SK-N-SH (cell line): ENCODE results near the gene XIRP1. TPM values are rescaled to one million over a fixed set of nuclear protein-coding genes. Genes with fewer than 3 reads are reported as not detected.
"Not testable (repeated sequence)": the region's sequence is repeated elsewhere in the genome, so short reads cannot be mapped to it uniquely, and the experiment has no call there.

Experiments
- CTCF ChIA-PET: fragments of 300-600, 350-600 bp; formaldehyde crosslinking; extraction: SDS; loops from one replicate; lab custom pipeline; 2021; lab: Yijun Ruan, JAX
- POLR2A ChIA-PET: fragments of 350-600 bp; sonication (Branson Sonifier 250); formaldehyde crosslinking; extraction: SDS; loops from one replicate; lab custom pipeline; 2020; ENCODE audit warnings: antibody characterized with exemption, inconsistent platforms; lab: Yijun Ruan, JAX
- DNase-seq: peaks from one replicate; pipeline ENCODE4 v3.0.0; 2012
- H2AFZ ChIP-seq: fragments of 200-600 bp; sonication (generic); 2 replicates; pipeline ENCODE4 v1.8.1; 2016; ENCODE audit warnings: antibody characterized with exemption, mild to moderate bottlenecking, low read depth
- H3F3A ChIP-seq: fragments of 200-600 bp; sonication (generic); replicated peaks from 2 replicates; pipeline ENCODE3; 2016; ENCODE audit warnings: antibody characterized with exemption, mild to moderate bottlenecking; ENCODE audit not compliant: insufficient read depth
- H3K27ac ChIP-seq, 2 experiments: fragments of 200-500 bp in 1 of 2; fragments of 200-600 bp in 1 of 2; sonication (Bioruptor generic) in 1 of 2; sonication (generic), shearing (Covaris generic) in 1 of 2; 2 replicates each; pipeline versions ENCODE4 v1.5.1 to v1.6.1; 2014 to 2016; ENCODE audit warnings: low read depth in 2 of 2, inconsistent platforms in 1 of 2, low read length in 1 of 2, mild to moderate bottlenecking in 1 of 2, mixed read lengths in 1 of 2
- H3K27me3 ChIP-seq: fragments of 200-600 bp; sonication (generic), shearing (Covaris generic); 2 replicates; pipeline ENCODE4 v1.6.1; 2016; ENCODE audit warnings: mixed run types; ENCODE audit not compliant: insufficient read depth
- H3K36me3 ChIP-seq, 2 experiments: fragments of 200-500 bp in 1 of 2; fragments of 200-600 bp in 1 of 2; sonication (Bioruptor generic) in 1 of 2; sonication (generic) in 1 of 2; replicated peaks in 1 of 2; 2 replicates each; pipeline versions ENCODE3 to v1.5.1; 2014 to 2016; ENCODE audit warnings: low read length in 1 of 2, mild to moderate bottlenecking in 1 of 2; ENCODE audit not compliant: insufficient read depth in 2 of 2, control insufficient read depth in 1 of 2
- H3K4me1 ChIP-seq, 2 experiments: fragments of 200-500 bp in 1 of 2; fragments of 200-600 bp in 1 of 2; sonication (Bioruptor generic) in 1 of 2; sonication (generic), shearing (Covaris generic) in 1 of 2; 2 replicates each; pipeline versions ENCODE4 v1.5.1 to v1.6.1; 2014 to 2016; ENCODE audit warnings: low read depth in 1 of 2, low read length in 1 of 2, mixed run types in 1 of 2; ENCODE audit not compliant: insufficient read depth in 2 of 2, control insufficient read depth in 1 of 2
- H3K4me2 ChIP-seq: fragments of 200-600 bp; sonication (generic), shearing (Covaris generic); 2 replicates; pipeline ENCODE4 v1.6.1; 2017; ENCODE audit warnings: mixed run types
- H3K4me3 ChIP-seq, 2 experiments: fragments of 200-500 bp in 1 of 2; fragments of 200-600 bp in 1 of 2; sonication (Bioruptor generic) in 1 of 2; sonication (generic), shearing (Covaris generic) in 1 of 2; 2 replicates each; pipeline versions ENCODE4 v1.5.1 to v1.8.1; 2014 to 2016; ENCODE audit warnings: low read depth in 2 of 2, inconsistent platforms in 1 of 2, low read length in 1 of 2, mild to moderate bottlenecking in 1 of 2, mixed read lengths in 1 of 2, moderate library complexity in 1 of 2
- H3K79me2 ChIP-seq: fragments of 200-600 bp; sonication (generic); 2 replicates; pipeline ENCODE4 v1.8.1; 2017; ENCODE audit warnings: mild to moderate bottlenecking; ENCODE audit not compliant: insufficient read depth
- H3K9ac ChIP-seq: fragments of 200-600 bp; sonication (generic); 2 replicates; pipeline ENCODE4 v1.6.1; 2017; ENCODE audit warnings: mixed run types
- H3K9me2 ChIP-seq: fragments of 200-600 bp; sonication (generic); 2 replicates; pipeline ENCODE4 v1.6.1; 2017; ENCODE audit warnings: mixed run types
- H3K9me3 ChIP-seq: fragments of 200-600 bp; sonication (generic); 2 replicates; pipeline ENCODE4 v1.6.1; 2017; ENCODE audit warnings: mixed run types, mild to moderate bottlenecking, moderate library complexity
- H4K20me1 ChIP-seq: fragments of 200-600 bp; sonication (generic); 2 replicates; pipeline ENCODE4 v1.6.1; 2017; ENCODE audit warnings: mild to moderate bottlenecking, mixed run types; ENCODE audit not compliant: insufficient read depth
- CHD2 ChIP-seq: fragments of 150-350 bp; IDR thresholded peaks from 2 replicates; pipeline ENCODE4 v1.6.1; 2018; ENCODE audit warnings: low read length; ENCODE audit not compliant: partially characterized antibody
- ELF1 ChIP-seq: IDR thresholded peaks from 2 replicates; pipeline ENCODE4 v1.4.0; 2012
- EZH2phosphoT487 ChIP-seq: fragments of 200-600 bp; sonication (generic); IDR thresholded peaks from 2 replicates; pipeline ENCODE4 v1.6.1; 2017; ENCODE audit warnings: low read depth, mixed run types, mild to moderate bottlenecking, antibody characterized with exemption, moderate library complexity, borderline replicate concordance
- FOSL2 ChIP-seq: IDR thresholded peaks from 2 replicates; pipeline ENCODE4 v1.4.0; 2012; ENCODE audit warnings: low read depth, mild to moderate bottlenecking, moderate library complexity, borderline replicate concordance
- GATA2 ChIP-seq: sonication (generic); formaldehyde crosslinking; IDR thresholded peaks from 2 replicates; pipeline ENCODE4 v1.5.0; 2020; ENCODE audit warnings: mild to moderate bottlenecking, missing genetic modification reagents
- NFIC ChIP-seq: IDR thresholded peaks from 2 replicates; pipeline ENCODE4 v1.4.0; 2012; ENCODE audit warnings: borderline replicate concordance
- RFX5 ChIP-seq: IDR thresholded peaks from 2 replicates; pipeline ENCODE4 v1.6.1; 2012; ENCODE audit warnings: mild to moderate bottlenecking, improper control_type of control experiment, low read length
- SIN3A ChIP-seq: IDR thresholded peaks from 2 replicates; pipeline ENCODE4 v1.6.1; 2012; ENCODE audit warnings: low read depth, mild to moderate bottlenecking, low read length, moderate library complexity, borderline replicate concordance
- SMC3 ChIP-seq: IDR thresholded peaks from 2 replicates; pipeline ENCODE4 v1.6.1; 2012; ENCODE audit warnings: low read depth, low read length, improper control_type of control experiment
- USF2 ChIP-seq: fragments of 150-350 bp; IDR thresholded peaks from 2 replicates; pipeline ENCODE4 v1.6.1; 2017; ENCODE audit warnings: antibody characterized with exemption, low read length, low read depth, borderline replicate concordance
- WGBS: methylation state at CpG from one replicate; pipeline ENCODE4 v1.1.6; 2017; ENCODE audit warnings: low lambda C conversion rate; 5-methylcytosine and 5-hydroxymethylcytosine counted together
- polyA plus RNA-seq, 3 experiments: library from polyadenylated mRNA; depleted of rRNA; stranded (reverse); fragments of >200 nt; gene quantifications; 2 replicates each; pipeline ENCODE4 v1.2.3, GENCODE V29; 2012

Gene XIRP1
- polyA plus RNA-seq, 1 of the 3 experiments (the other 2 are of a cell fraction): not detected

DNA sequence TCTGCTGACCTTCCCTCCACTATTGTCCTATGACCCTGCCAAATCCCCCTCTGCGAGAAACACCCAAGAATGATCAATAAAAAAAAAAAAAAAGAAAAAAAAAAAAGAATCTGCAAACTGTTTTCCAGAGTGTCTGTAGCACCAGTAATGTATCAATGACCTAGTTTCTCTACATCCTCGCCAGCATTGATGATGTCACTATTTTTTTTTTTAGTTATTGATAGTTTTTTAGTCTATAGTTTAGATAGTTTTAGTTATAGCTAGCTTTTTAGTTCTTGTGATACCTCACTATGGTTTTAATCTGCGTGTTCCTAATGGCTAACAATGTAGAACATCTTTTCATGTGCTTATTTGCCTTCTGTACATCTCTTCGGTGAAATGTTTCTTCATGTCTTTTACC lies 36.1 kb upstream of the XIRP1 start:
- H3K4me2 ChIP-seq: no peak overlapping the region
- H3F3A ChIP-seq: no peaks in the 10 kb centered on the region
- H3K79me2 ChIP-seq: no peaks in the 10 kb centered on the region
- H3K9me2 ChIP-seq: no peaks in the 10 kb centered on the region
- DNase-seq: no peak
- TF ChIP-seq FOSL2 (no peak), EZH2phosphoT487 (no peak)
- H3K27ac ChIP-seq: no peak overlapping the region
- 25% methylated on average over 4 of the region's 4 CpGs for WGBS
- no peak overlapping the region for H3K4me3 ChIP-seq
- H3K36me3 ChIP-seq: no peaks in the 10 kb centered on the region
- no peaks in the 10 kb centered on the region for H3K9me3 ChIP-seq
- ChIA-PET CTCF (interaction anchor here (0.7 to 1.1 kb wide), 3 partner anchors 21 to 60 kb away, joined by 3 to 4 read pairs (median 3); no protein-coding TSS in a partner anchor), POLR2A (no interaction called here)
- peaks cover 15% of the 10 kb centered on the region; the same call in 1 of the 2 replicates for H3K27me3 ChIP-seq
- H2AFZ ChIP-seq: no peak overlapping the region
- H4K20me1 ChIP-seq: no peaks in the 10 kb centered on the region
- H3K9ac ChIP-seq: no peak overlapping the region
- H3K4me1 ChIP-seq: no peaks in the 10 kb centered on the region; a peak in 1 of 4 replicates

GRCh38 chr3:39227596-39227995 lies 35.2 kb upstream of the XIRP1 start:
- CTCF ChIA-PET: interaction anchor here (0.7 kb wide), 1 partner anchor 60 kb away, joined by 3 read pairs; no protein-coding TSS in a partner anchor
- H3K4me2 ChIP-seq, H3K4me3 ChIP-seq, H3K4me1 ChIP-seq, POLR2A ChIA-PET, H4K20me1 ChIP-seq, H3K9ac ChIP-seq, H3K79me2 ChIP-seq, H3K9me3 ChIP-seq, H3K27ac ChIP-seq, H3F3A ChIP-seq, H3K9me2 ChIP-seq, H2AFZ ChIP-seq, H3K36me3 ChIP-seq, DNase-seq: not testable (repeated sequence)
- H3K27me3 ChIP-seq: peaks cover 15% of the 10 kb centered on the region; the same call in 1 of the 2 replicates
- no CpG with 5 or more reads among the region's 32 CpGs for WGBS

- CTCF ChIA-PET: interaction anchor here (1.2 to 1.3 kb wide), 3 partner anchors 36 to 66 kb away, joined by 3 to 7 read pairs (median 3); no protein-coding TSS in a partner anchor
- no peak for DNase-seq
These were observed 33.8 kb upstream of the XIRP1 start for GRCh38 chr3:39226106-39226741.

More at GRCh38 chr3:39226106-39226741, 33.8 kb upstream of the XIRP1 start:
- no peaks in the 10 kb centered on the region for H3F3A ChIP-seq
- H3K9ac ChIP-seq: no peak overlapping the region
- no peaks in the 10 kb centered on the region; a peak in 1 of 4 replicates for H3K4me1 ChIP-seq
- H2AFZ ChIP-seq: no peak overlapping the region
- H3K9me3 ChIP-seq: no peaks in the 10 kb centered on the region
- H4K20me1 ChIP-seq: no peaks in the 10 kb centered on the region
- H3K27me3 ChIP-seq: 0 out of 2 replicates have a peak, but pooled peaks cover 7% of the 10 kb centered on the region
- 16% methylated on average over 3 of the region's 3 CpGs for WGBS
- no peaks in the 10 kb centered on the region for H3K36me3 ChIP-seq
- H3K9me2 ChIP-seq: no peaks in the 10 kb centered on the region
- no peak overlapping the region for H3K4me2 ChIP-seq
- POLR2A ChIA-PET: no interaction called here
- H3K79me2 ChIP-seq: no peaks in the 10 kb centered on the region
- TF ChIP-seq SMC3: no peak
- no peak for TF ChIP-seq GATA2 (CRISPR knock-in tag)
- no peak for TF ChIP-seq NFIC
- TF ChIP-seq ELF1: no peak
- no peak for TF ChIP-seq CHD2
- TF ChIP-seq USF2: no peak
- no peak for TF ChIP-seq RFX5
- no peak for TF ChIP-seq SIN3A
- H3K4me3 ChIP-seq: no peak overlapping the region
- H3K27ac ChIP-seq: no peak overlapping the region
